Heart left ventricle (tissue), 16 donors: ENCODE data around the gene EYA4. TPM values are rescaled to one million over a fixed set of nuclear protein-coding genes. Genes with fewer than 3 reads are reported as not detected.

ENCODE experiments used
- ATAC-seq, 4 donors: fragments of 200-7000 bp; cut with Tn5 transposase; one replicate each; pipeline ENCODE4 v1.9.1; 2020 to 2022; ENCODE audit warnings: moderate library complexity in 4 of 4, mild to moderate bottlenecking in 3 of 4, moderate number of reproducible peaks in 1 of 4
- DNase-seq, 5 donors: peaks; one replicate each; pipeline ENCODE4 v3.0.0-alpha.2; 2020
- H3K27ac ChIP-seq, 12 donors: fragments of 200-600 bp; sonication (generic) in 4 of 12; one replicate each; pipeline versions ENCODE4 v1.5.0 to v1.8.0; 2016 to 2022; ENCODE audit warnings: mild to moderate bottlenecking in 2 of 12
- H3K27me3 ChIP-seq, 9 donors: fragments of 200-600 bp; sonication (generic) in 2 of 9; one replicate each; pipeline versions ENCODE4 v1.5.1 to v1.8.0; 2016 to 2022; ENCODE audit warnings: mild to moderate bottlenecking in 3 of 9
- H3K36me3 ChIP-seq, 9 donors: fragments of 200-600 bp; sonication (generic) in 2 of 9; one replicate each; pipeline versions ENCODE4 v1.5.0 to v1.8.0; 2018 to 2022; ENCODE audit warnings: mild to moderate bottlenecking in 2 of 9
- H3K4me1 ChIP-seq, 12 donors: fragments of 200-600 bp; sonication (generic) in 4 of 12; one replicate each; pipeline versions ENCODE4 v1.5.0 to v1.8.0; 2016 to 2022; ENCODE audit warnings: mild to moderate bottlenecking in 3 of 12
- H3K4me3 ChIP-seq, 12 donors: fragments of 200-600 bp; sonication (generic) in 4 of 12; one replicate each; pipeline versions ENCODE4 v1.5.0 to v1.8.0; 2017 to 2022; ENCODE audit warnings: mild to moderate bottlenecking in 9 of 12, moderate library complexity in 4 of 12
- H3K9me3 ChIP-seq, 12 donors: fragments of 200-600 bp; sonication (generic) in 4 of 12; one replicate each; pipeline versions ENCODE4 v1.5.0 to v1.8.0; 2016 to 2022; ENCODE audit warnings: mild to moderate bottlenecking in 1 of 12
- CTCF ChIP-seq, 12 donors: fragments of 200-600 bp; sonication (generic) in 4 of 12; IDR thresholded peaks; one replicate each; pipeline versions ENCODE4 v1.5.0 to v1.8.0; 2018 to 2022; ENCODE audit warnings: antibody characterized with exemption in 12 of 12, mild to moderate bottlenecking in 5 of 12
- POLR2A ChIP-seq, 2 donors: fragments of 450-650 bp; IDR thresholded peaks; one replicate each; pipeline ENCODE4 v1.6.1; 2017; ENCODE audit warnings: antibody characterized with exemption in 2 of 2, mild to moderate bottlenecking in 2 of 2, moderate library complexity in 2 of 2
- WGBS, 4 donors: extraction: QIAGEN DNeasy Blood & Tissue Kit in 2 of 4; methylation state at CpG; one replicate each; pipeline versions ENCODE4 v1.1.5 to v1.1.7; 2013 to 2018; 5-methylcytosine and 5-hydroxymethylcytosine counted together
- intact Hi-C, 10 donors: fragments of 100-400 bp; cut with DNase I; formaldehyde crosslinking; loops; one replicate each; pipeline versions ENCODE4 v1.11.1 to v1.14.2; 2022
- polyA plus RNA-seq, 2 donors: library from polyadenylated mRNA; stranded (reverse); fragments of 200-250 nt; gene quantifications; one replicate each; pipeline ENCODE4 v1.2.3, GENCODE V29; 2013
- total RNA-seq, 9 donors: library from RNA; depleted of rRNA in 2 of 9; stranded (reverse); fragments of >200 nt in 2 of 9; fragmentation: NEBNext Ultra II Directional in 3 of 9; extraction: Animal tissue kit (Norgen Biotek cat#: 25700) in 3 of 9; gene quantifications; one replicate each; pipeline versions ENCODE4 v1.1.0 to v1.2.4, GENCODE V29; 2016 to 2023
- donor health status: ischemic (EF 13 %, LVEDD 7.1; RV severe dilation, severe dysfunction).
- donor health status: healthy with polysubstance abuse.
- donor health status: DM: no; HTN: yes; CAD: no.
- donor health status: DM: no; HTN: no; CAD: no.
- donor health status: ischemic (EF 25% LVEDD 6.9; RV normal size, moderate dysfunction).
- donor health status: ischemic (EF 25% LVEDD 5.7; RV mildly dilated, moderate dysfunction).
- donor health status: healthy.
- donor health status: DM: yes; HTN: yes; CAD: no.
- donor health status: ischemic (EF 35%, LVEDD 5.7; RV mildly dilated, moderate dysfunction).
- donor health status: nonischemic (EF 11% LVEDD 7.7; RV severe dilation, severe dysfunction).
- donor health status: DM: yes; HTN: yes; CAD: no.
- donor health status: PGD.
- donor health status: ischemic (EF 29% LVEDD 5.4; RV normal size, mild dysfunction).
- donor health status: nonischemic (EF 23%, LVEDD 6.1; RV moderate dilation, normal function).

The EYA4 gene
- total and polyA plus RNA-seq, 11 donors: 3.6 to 29.6 (median 21.7) TPM

DNA sequence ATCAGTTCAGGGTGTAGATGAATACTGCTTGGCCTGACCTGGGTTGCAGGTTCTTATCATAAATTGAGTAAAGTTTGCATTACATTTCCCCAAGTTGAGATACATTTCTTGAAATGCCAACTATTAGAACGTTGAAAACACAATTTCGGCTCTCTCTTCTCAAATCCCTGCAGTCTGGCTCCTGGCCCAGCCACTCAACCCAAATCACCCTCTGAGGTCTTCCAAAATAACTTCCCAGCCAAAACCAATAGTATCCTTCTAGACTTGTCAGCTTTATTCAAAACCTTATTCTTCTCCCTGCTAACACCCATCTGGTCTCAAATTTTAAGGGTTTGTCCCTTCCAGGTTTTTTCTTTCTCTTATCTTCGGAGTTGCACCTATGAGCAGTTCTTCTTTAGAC, 263.6 kb downstream of the EYA4 start:
- DNase-seq: peak in 1 of 5 donors; percentile 58

DNA sequence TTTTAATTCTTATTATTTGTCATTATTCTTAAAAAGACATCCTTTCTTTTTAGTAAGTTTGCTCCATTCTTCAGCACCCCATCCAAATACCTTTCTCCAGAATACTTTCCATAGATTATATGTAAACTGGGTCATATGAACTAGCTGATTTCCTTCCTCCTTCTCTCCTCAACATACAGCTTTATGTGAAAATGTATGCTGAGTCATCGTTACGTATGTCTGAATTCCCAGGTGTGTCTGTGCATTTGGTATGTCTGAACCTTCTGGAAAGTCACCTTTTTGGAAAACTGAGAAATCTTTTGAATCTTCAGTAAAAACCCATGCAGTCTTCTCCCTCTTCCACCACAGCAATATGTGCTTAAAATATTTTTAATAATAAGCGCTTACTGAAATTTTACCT, 264.5 kb downstream of the EYA4 start:
- Histone ChIP-seq H3K9me3 (no peaks in the 10 kb centered on the region), H3K4me1 (peaks cover 0 to 48% (median 14%) of the 10 kb centered on the region in 12 donors), H3K27me3 (no peaks in the 10 kb centered on the region), H3K27ac (no peak overlapping the region), H3K36me3 (no peaks in the 10 kb centered on the region), H3K4me3 (no peak overlapping the region)
- WGBS, 4 donors: 83 to 91% (median 90%) methylated on average over 3 of the region's 3 CpGs
- DNase-seq (no peak), ATAC-seq (no peak)
- intact Hi-C loops: loop anchor here in 4 of 10 donors (5.0 to 10.0 kb wide), 3 partner anchors 313 to 551 kb away; no protein-coding TSS in a partner anchor
- no peak for TF ChIP-seq CTCF (IDR thresholded peaks at IDR 0.05)
- TF ChIP-seq POLR2A (IDR thresholded peaks at IDR 0.05): no peak

More for the DNA sequence above, 263.6 kb downstream of the EYA4 start:
- Histone ChIP-seq H3K36me3 (no peaks in the 10 kb centered on the region), H3K27ac (no peak overlapping the region), H3K4me1 (peaks cover 0 to 49% (median 14%) of the 10 kb centered on the region in 12 donors), H3K4me3 (no peak overlapping the region), H3K27me3 (no peaks in the 10 kb centered on the region), H3K9me3 (no peaks in the 10 kb centered on the region)
- no peak for ATAC-seq
- 49 to 67% (median 58%) methylated on average over 3 of the region's 3 CpGs for WGBS, 4 donors
- TF ChIP-seq POLR2A (IDR thresholded peaks at IDR 0.05): no peak
- TF ChIP-seq CTCF (IDR thresholded peaks at IDR 0.05): no peak
- intact Hi-C loops: loop anchor here in 4 of 10 donors (5.0 to 10.0 kb wide), 3 partner anchors 312 to 550 kb away; no protein-coding TSS in a partner anchor

DNA sequence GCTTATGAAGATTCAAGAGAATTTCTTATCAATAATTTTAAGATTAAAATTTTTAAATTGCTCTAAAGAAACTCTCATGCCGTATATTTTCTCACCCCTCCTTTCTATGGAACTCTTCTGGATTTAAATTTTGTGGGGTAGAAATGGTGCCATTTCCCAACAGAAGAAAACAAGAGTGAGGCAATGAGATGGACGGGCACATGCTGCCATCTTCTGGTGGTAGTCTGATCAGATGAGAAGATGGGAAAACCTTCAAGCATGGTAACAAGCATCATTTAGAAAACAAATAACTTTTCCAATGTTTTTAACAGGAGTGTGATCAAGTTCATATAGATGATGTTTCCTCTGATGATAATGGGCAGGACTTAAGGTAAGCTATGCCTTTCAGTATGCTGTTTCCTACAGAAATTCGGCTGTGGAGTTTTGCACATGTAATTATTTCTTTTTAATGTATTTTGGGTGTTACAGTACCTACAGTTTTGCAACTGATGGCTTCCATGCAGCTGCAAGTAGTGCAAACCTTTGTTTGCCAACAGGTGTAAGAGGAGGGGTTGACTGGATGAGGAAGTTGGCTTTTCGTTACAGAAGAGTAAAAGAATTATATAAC, 271.4 kb downstream of the EYA4 start:
- TF ChIP-seq POLR2A (IDR thresholded peaks at IDR 0.05) (no peak), CTCF (IDR thresholded peaks at IDR 0.05) (peak; percentile 17 to 70 (median 58))
- H3K27ac ChIP-seq: no peak overlapping the region
- ATAC-seq: no peak
- H3K4me1 ChIP-seq: no peaks in the 10 kb centered on the region
- H3K4me3 ChIP-seq: no peak overlapping the region
- peak in 2 of 5 donors; percentile 33 to 35 for DNase-seq
- 34 to 45% (median 37%) methylated on average over 4 of the region's 4 CpGs for WGBS, 4 donors
- no peaks in the 10 kb centered on the region for H3K9me3 ChIP-seq
- no peaks in the 10 kb centered on the region for H3K36me3 ChIP-seq
- peaks cover 0 to 2% (median 0%) of the 10 kb centered on the region in 9 donors for H3K27me3 ChIP-seq
- intact Hi-C loops: loop anchor here (2.0 to 10.0 kb wide), 12 partner anchors 270 to 688 kb away; partner anchors contain the start of gene EYA4 (in 1 of the 10)

DNA sequence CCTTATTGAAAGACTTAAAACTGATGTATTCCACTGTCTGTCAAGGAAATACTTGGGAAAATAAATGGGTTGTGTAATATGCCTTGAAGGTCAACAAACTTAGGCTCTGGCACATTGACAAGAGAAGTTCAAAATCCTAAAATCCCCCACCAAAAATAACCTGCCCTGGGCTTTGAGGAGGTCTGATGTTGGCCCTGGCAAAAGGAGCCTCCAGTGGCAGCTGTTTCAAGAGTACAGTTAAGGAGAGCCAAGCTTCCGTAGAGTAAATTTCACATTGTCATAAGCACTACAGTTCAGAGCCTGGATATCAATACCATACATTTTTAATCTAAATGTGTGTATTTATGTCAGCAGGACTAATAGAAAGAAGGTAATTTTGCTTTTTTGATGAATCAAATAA, 282.7 kb downstream of the EYA4 start:
- Histone ChIP-seq H3K9me3 (no peaks in the 10 kb centered on the region), H3K27ac (no peak overlapping the region), H3K27me3 (no peaks in the 10 kb centered on the region), H3K4me1 (peaks cover 0 to 5% (median 0%) of the 10 kb centered on the region in 12 donors), H3K4me3 (no peak overlapping the region), H3K36me3 (no peaks in the 10 kb centered on the region)
- TF ChIP-seq POLR2A (IDR thresholded peaks at IDR 0.05): no peak
- TF ChIP-seq CTCF (IDR thresholded peaks at IDR 0.05): no peak
- no peak for DNase-seq
- intact Hi-C loops: no loop called here
- ATAC-seq: no peak
- 56 to 85% (median 73%) methylated on average over 1 of the region's 1 CpG for WGBS, 4 donors
